ENCODE data around the gene HSD11B1L. TPM values are rescaled to one million over a fixed set of nuclear protein-coding genes. Genes with fewer than 3 reads are reported as not detected.
A peak's percentile ranks its signal among the peaks of the same experiment; 100 is the strongest.

HSD11B1L gene
- total RNA-seq: 1 to 10 TPM; 3.8 to 4.0 TPM
- long read RNA-seq, donor 1, partial matches to known transcripts: 1 of 3 reads
- long read RNA-seq, donor 1, other reads (novel, unspliced or antisense): 1 of 3 reads
- long read RNA-seq, donor 2, partial matches to known transcripts: 4 of 12 reads
- long read RNA-seq, donor 2, other reads (novel, unspliced or antisense): 3 of 12 reads

- intact Hi-C loops (cut with DNase I): no loop called here
Measured at GRCh38 chr19:5680437-5681368, at the start of gene HSD11B1L, which contains the start of gene MICOS13. TSS of gene HSD11B1L (plus strand) at chr19:5681027. CDS start at chr19:5684833, 3,806 bp downstream. TSS of gene MICOS13 (minus strand) at chr19:5680516. CDS start at chr19:5680486, 30 bp downstream.

GRCh38 chr19:5631567-5632240 lies 49.1 kb upstream of the HSD11B1L start:
- intact Hi-C loops (cut with DNase I): no loop called here
- no peak for DNase-seq (ENCODE audit: low spot score)

More at GRCh38 chr19:5680437-5681368, at the start of gene HSD11B1L, which contains the start of gene MICOS13:
- DNase-seq (ENCODE audit: low spot score): peak; percentile 100

GRCh38 chr19:5632241-5632612 lies 48.6 kb upstream of the HSD11B1L start:
- no peak for DNase-seq (ENCODE audit: low spot score)
- intact Hi-C loops (cut with DNase I): no loop called here

- DNase-seq (ENCODE audit: low spot score): no peak
- intact Hi-C loops (cut with DNase I): no loop called here
Measured at GRCh38 chr19:5632657-5633056, 48.2 kb upstream of the HSD11B1L start.

GRCh38 chr19:5635427-5635826 lies 45.4 kb upstream of the HSD11B1L start:
- no peak for DNase-seq (ENCODE audit: low spot score)
- intact Hi-C loops (cut with DNase I): no loop called here

- DNase-seq (ENCODE audit: low spot score): no peak
- intact Hi-C loops (cut with DNase I): no loop called here
Measured at GRCh38 chr19:5637971-5638370, 42.9 kb upstream of the HSD11B1L start.

GRCh38 chr19:5641171-5641570 lies 39.7 kb upstream of the HSD11B1L start:
- DNase-seq (ENCODE audit: low spot score): no peak
- intact Hi-C loops (cut with DNase I): no loop called here

GRCh38 chr19:5642204-5642603 lies 38.6 kb upstream of the HSD11B1L start:
- intact Hi-C loops (cut with DNase I): no loop called here

GRCh38 chr19:5643060-5643459 lies 37.8 kb upstream of the HSD11B1L start:
- no peak for DNase-seq (ENCODE audit: low spot score)
- intact Hi-C loops (cut with DNase I): no loop called here

More at GRCh38 chr19:5642204-5642603, 38.6 kb upstream of the HSD11B1L start:
- peak; percentile 7 for DNase-seq (ENCODE audit: low spot score)

GRCh38 chr19:5644037-5644436 lies 36.8 kb upstream of the HSD11B1L start:
- DNase-seq (ENCODE audit: low spot score): no peak
- intact Hi-C loops (cut with DNase I): no loop called here

- intact Hi-C loops (cut with DNase I): no loop called here
- peak; percentile 34 for DNase-seq (ENCODE audit: low spot score)
Measured at GRCh38 chr19:5645409-5645808, 35.4 kb upstream of the HSD11B1L start.

- peak; percentile 7 for DNase-seq (ENCODE audit: low spot score)
- intact Hi-C loops (cut with DNase I): no loop called here
Measured at GRCh38 chr19:5646703-5647102, 34.1 kb upstream of the HSD11B1L start.

GRCh38 chr19:5648464-5648863 lies 32.4 kb upstream of the HSD11B1L start:
- DNase-seq (ENCODE audit: low spot score): no peak
- intact Hi-C loops (cut with DNase I): no loop called here

GRCh38 chr19:5651361-5651760 lies 29.5 kb upstream of the HSD11B1L start:
- intact Hi-C loops (cut with DNase I): no loop called here
- DNase-seq (ENCODE audit: low spot score): peak; percentile 45

- intact Hi-C loops (cut with DNase I): no loop called here
- peak; percentile 73 for DNase-seq (ENCODE audit: low spot score)
Measured at GRCh38 chr19:5652261-5652660, 28.6 kb upstream of the HSD11B1L start.

GRCh38 chr19:5654931-5655330 lies 25.9 kb upstream of the HSD11B1L start:
- peak; percentile 58 for DNase-seq (ENCODE audit: low spot score)
- intact Hi-C loops (cut with DNase I): no loop called here

GRCh38 chr19:5655412-5655811 lies 25.4 kb upstream of the HSD11B1L start:
- intact Hi-C loops (cut with DNase I): no loop called here
- peak; percentile 17 for DNase-seq (ENCODE audit: low spot score)

GRCh38 chr19:5661483-5661882 lies 19.3 kb upstream of the HSD11B1L start:
- no peak for DNase-seq (ENCODE audit: low spot score)
- intact Hi-C loops (cut with DNase I): no loop called here

- no peak for DNase-seq (ENCODE audit: low spot score)
- intact Hi-C loops (cut with DNase I): no loop called here
Measured at GRCh38 chr19:5663904-5664303, 16.9 kb upstream of the HSD11B1L start.

- DNase-seq (ENCODE audit: low spot score): no peak
- intact Hi-C loops (cut with DNase I): no loop called here
Measured at GRCh38 chr19:5664515-5664914, 16.3 kb upstream of the HSD11B1L start.
